GM12878 (cell line): ENCODE measurements around the gene FAM229A. TPM values are rescaled to one million over a fixed set of nuclear protein-coding genes. Genes with fewer than 3 reads are reported as not detected.

Experiments
- ATAC-seq: fragments of 200-7000 bp; cut with Tn5 transposase; 3 replicates; pipeline ENCODE4 v1.9.1; 2020; ENCODE audit warnings: mild to moderate bottlenecking, moderate library complexity
- BruUV-seq: library from RNA; stranded (reverse); fragments of 400-500 nt; replicated peaks from 2 replicates; lab custom pipeline; 2021; lab: Mats Ljungman, UMichigan
- CTCF ChIA-PET: fragments of 300-600 bp; sonication (Branson Sonifier 250); formaldehyde crosslinking; extraction: SDS; loops from one replicate; lab custom pipeline; 2021; ENCODE audit warnings: inconsistent platforms; lab: Yijun Ruan, JAX
- POLR2A ChIA-PET: fragments of 350-600 bp; formaldehyde crosslinking; extraction: SDS; loops from one replicate; lab custom pipeline; 2021; ENCODE audit warnings: inconsistent platforms; lab: Charles Lee
- RAD21 ChIA-PET: fragments of 300-600 bp; sonication (Branson Sonifier 250); formaldehyde crosslinking; loops from one replicate; lab custom pipeline; 2023; ENCODE audit warnings: antibody characterized with exemption; ENCODE audit not compliant: unreplicated experiment; lab: Charles Lee
- SMC1A ChIA-PET: fragments of 300-600 bp; sonication (Branson Sonifier 250); formaldehyde crosslinking; loops from one replicate; lab custom pipeline; 2023; ENCODE audit not compliant: unreplicated experiment, uncharacterized antibody; lab: Charles Lee
- DNase-seq: peaks from one replicate; pipeline ENCODE4 v3.0.0-alpha.2; 2011; ENCODE audit warnings: low read depth, low spot score
- FAIRE-seq: peaks from 3 replicates; lab custom pipeline; 2011; peaks lifted over from hg19 to GRCh38; lab: Jason Lieb, UNC
- H2AFZ ChIP-seq: 2 replicates; pipeline ENCODE4 v1.6.0; 2011; ENCODE audit warnings: low read depth, low read length, control low read depth; ENCODE audit not compliant: control insufficient read depth
- H3K27ac ChIP-seq: 2 replicates; pipeline ENCODE4 v1.5.1; 2011; ENCODE audit warnings: control low read depth; ENCODE audit not compliant: control insufficient read depth, insufficient read depth
- H3K27me3 ChIP-seq, 2 experiments: replicated peaks in 1 of 2; 2 replicates each; pipeline versions ENCODE4 v1.6.0 to v1.6.1; 2011; ENCODE audit warnings: low read length in 1 of 2; ENCODE audit not compliant: control insufficient read depth in 2 of 2, insufficient read depth in 2 of 2
- H3K36me3 ChIP-seq, 2 experiments: 2 replicates each; pipeline ENCODE4 v1.5.1; 2011; ENCODE audit warnings: low read length in 1 of 2; ENCODE audit not compliant: control insufficient read depth in 2 of 2, insufficient read depth in 2 of 2
- H3K4me1 ChIP-seq: 2 replicates; pipeline ENCODE4 v1.6.1; 2011; ENCODE audit warnings: mild to moderate bottlenecking, low read length, moderate library complexity, mixed read lengths; ENCODE audit not compliant: control insufficient read depth, insufficient read depth
- H3K4me2 ChIP-seq: 2 replicates; pipeline ENCODE4 v1.6.0; 2011; ENCODE audit warnings: control low read depth; ENCODE audit not compliant: control insufficient read depth, insufficient read depth
- H3K4me3 ChIP-seq: fragments of 200-600 bp; sonication (generic); 2 replicates; pipeline ENCODE4 v1.5.1; 2016
- H3K79me2 ChIP-seq: 2 replicates; pipeline ENCODE4 v1.6.0; 2011; ENCODE audit warnings: low read length; ENCODE audit not compliant: control insufficient read depth, insufficient read depth
- H3K9ac ChIP-seq: 2 replicates; pipeline ENCODE4 v1.8.0; 2011; ENCODE audit warnings: low read length, control low read depth, mixed read lengths; ENCODE audit not compliant: control insufficient read depth, insufficient read depth
- H3K9me3 ChIP-seq: replicated peaks from 3 replicates; pipeline ENCODE4 v1.5.1; 2011; ENCODE audit warnings: mild to moderate bottlenecking, low read length; ENCODE audit not compliant: control insufficient read depth, insufficient read depth
- H4K20me1 ChIP-seq: 2 replicates; pipeline ENCODE4 v1.6.0; 2011; ENCODE audit not compliant: control insufficient read depth, insufficient read depth
- MTA3 ChIP-seq: IDR thresholded peaks from 2 replicates; pipeline ENCODE4 v1.6.1; 2012; ENCODE audit warnings: low read length, inconsistent platforms, borderline replicate concordance
- RELB ChIP-seq: fragments of 450-650 bp; IDR thresholded peaks from 2 replicates; pipeline ENCODE4 v1.6.1; 2017; ENCODE audit warnings: low read depth, mild to moderate bottlenecking, moderate library complexity
- RUNX3 ChIP-seq: IDR thresholded peaks from 2 replicates; pipeline ENCODE4 v1.6.1; 2012; ENCODE audit warnings: low read length, inconsistent platforms
- ZNF687 ChIP-seq: fragments of 450-650 bp; IDR thresholded peaks from 2 replicates; pipeline ENCODE4 v1.6.1; 2017; ENCODE audit warnings: mild to moderate bottlenecking, moderate library complexity
- WGBS: methylation state at CpG from one replicate; pipeline ENCODE4 v1.1.6; 2016; ENCODE audit warnings: low lambda C conversion rate; ENCODE audit not compliant: insufficient replicate concordance, insufficient coverage; ENCODE audit errors: missing lambda C conversion rate; 5-methylcytosine and 5-hydroxymethylcytosine counted together
- in situ Hi-C: fragments of 300-500 bp; cut with MboI; formaldehyde crosslinking; loops from 9 replicates; pipeline ENCODE4 v1.14.3; 2018; ENCODE audit warnings: mixed read lengths
- intact Hi-C: fragments of 100-400 bp; cut with micrococcal nuclease; formaldehyde crosslinking; loops from one replicate; pipeline ENCODE4 v1.14.2; 2022; ENCODE audit not compliant: unreplicated experiment
- polyA plus RNA-seq, 11 experiments: library from polyadenylated mRNA; depleted of rRNA in 4 of 11; unstranded in 6 of 11; stranded (reverse) in 5 of 11; fragments of >200 nt; fragmentation: Nextera tagmentation in 4 of 11; fragmentation: Illumina TruSeq in 1 of 11; extraction: Ambion mirVana in 4 of 11; extraction: Trizol in 1 of 11; gene quantifications; 1 replicate in 1 of 11; 2 replicates in 10 of 11; pipeline versions ENCODE4 v1.2.1 to v1.2.3, GENCODE V29; 2011 to 2016; ENCODE audit warnings: inconsistent platforms in 2 of 11, missing spikeins in 2 of 11, low read depth in 1 of 11
- total RNA-seq, 4 experiments: library from RNA; depleted of rRNA in 3 of 4; stranded (reverse); fragments of >200 nt in 3 of 4; fragmentation: Illumina TruSeq in 1 of 4; extraction: Trizol in 1 of 4; gene quantifications; 2 replicates each; pipeline versions ENCODE4 v1.2.1 to v1.2.3, GENCODE V29; 2013 to 2021

FAM229A gene
- total and polyA plus RNA-seq, 10 of the 15 experiments (the other 5 are each of a cell fraction or from before 2014, with no cell fraction given), result 0.02 to 5.3 (median 1.4) TPM; not detected in 1

- peaks cover 54% of the 10 kb centered on the region for H3K4me1 ChIP-seq
- ChIA-PET RAD21 (interaction anchor here (1.0 to 2.5 kb wide), 8 partner anchors 12 to 106 kb away, joined by 3 to 15 read pairs (median 6); partner anchors contain the start of genes BSDC1, HDAC1 and MARCKSL1), CTCF (interaction anchor here (0.7 to 4.0 kb wide), 9 partner anchors 9 to 210 kb away, joined by 3 to 19 read pairs (median 6); partner anchors contain the start of gene MARCKSL1), SMC1A (interaction anchor here (0.6 to 9.7 kb wide), 12 partner anchors 11 to 105 kb away, joined by 3 to 124 read pairs (median 6); partner anchors contain the start of genes BSDC1, FAM167B, HDAC1 and LCK), POLR2A (interaction anchor here (0.6 to 2.3 kb wide), 13 partner anchors 9 to 100 kb away, joined by 3 to 10 read pairs (median 4); partner anchors contain the start of gene BSDC1)
- peak overlapping the region; percentile 47; the same call in 1 of the 2 replicates for H2AFZ ChIP-seq
- H3K4me2 ChIP-seq, result peak overlapping the region; percentile 28
- H3K27ac ChIP-seq, result peak overlapping the region; percentile 69
- FAIRE-seq (no peak), ATAC-seq (peak; percentile 9; the same call in 1 of the 3 replicates), DNase-seq (no peak)
- H3K27me3 ChIP-seq, result no peaks in the 10 kb centered on the region
- no TSS peak for BruUV-seq
- no peak overlapping the region; the same call in 1 of the 2 replicates for H3K9ac ChIP-seq
- WGBS, result 22% methylated on average over 5 of the region's 5 CpGs
- in situ Hi-C loops (no loop called here), intact Hi-C loops (no loop called here)
- no peaks in the 10 kb centered on the region for H3K9me3 ChIP-seq
- no peak overlapping the region for H3K4me3 ChIP-seq
- H4K20me1 ChIP-seq, result no peaks in the 10 kb centered on the region
- peaks cover 14 to 51% of the 10 kb centered on the region in 2 experiments for H3K36me3 ChIP-seq
- TF ChIP-seq MTA3, result no peak
- 0 out of 2 replicates have a peak, but pooled peaks have one; percentile 18 for TF ChIP-seq RUNX3
- no peak for TF ChIP-seq ZNF687
- TF ChIP-seq RELB, result no peak
- peaks cover 24% of the 10 kb centered on the region for H3K79me2 ChIP-seq
These were observed 40.5 kb downstream of the FAM229A start for GRCh38 chr1:32321712-32322291.
